GM18517 (cell line): ENCODE measurements around the gene SBF2.

Experiments used
- ATAC-seq: cut with Tn5 transposase; IDR thresholded peaks from one replicate; pipeline ENCODE4 v1.9.1; 2021; ENCODE audit warnings: mild to moderate bottlenecking, moderate library complexity; ENCODE audit not compliant: unreplicated experiment

Gene SBF2

DNA sequence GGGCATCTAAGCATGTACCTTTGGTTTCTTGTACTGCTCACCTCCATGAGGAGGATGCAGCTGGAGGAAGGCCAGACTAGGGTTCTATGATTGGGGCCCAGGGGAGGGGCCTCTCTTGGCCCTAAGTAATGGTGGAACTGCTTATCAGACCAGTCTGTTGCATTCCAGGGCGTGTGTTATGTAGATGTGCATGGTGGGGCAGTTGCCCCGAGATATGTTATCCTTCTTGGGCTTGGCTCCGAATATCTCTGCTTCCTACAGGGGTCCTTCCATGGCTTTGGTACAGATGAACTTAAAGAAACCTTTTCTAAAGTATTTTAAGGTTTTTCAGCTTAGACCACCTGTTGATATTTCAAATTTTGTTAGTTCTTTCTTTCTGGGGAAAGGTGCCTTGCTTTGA, 504.1 kb downstream of the SBF2 start:
- ATAC-seq: no peak

DNA sequence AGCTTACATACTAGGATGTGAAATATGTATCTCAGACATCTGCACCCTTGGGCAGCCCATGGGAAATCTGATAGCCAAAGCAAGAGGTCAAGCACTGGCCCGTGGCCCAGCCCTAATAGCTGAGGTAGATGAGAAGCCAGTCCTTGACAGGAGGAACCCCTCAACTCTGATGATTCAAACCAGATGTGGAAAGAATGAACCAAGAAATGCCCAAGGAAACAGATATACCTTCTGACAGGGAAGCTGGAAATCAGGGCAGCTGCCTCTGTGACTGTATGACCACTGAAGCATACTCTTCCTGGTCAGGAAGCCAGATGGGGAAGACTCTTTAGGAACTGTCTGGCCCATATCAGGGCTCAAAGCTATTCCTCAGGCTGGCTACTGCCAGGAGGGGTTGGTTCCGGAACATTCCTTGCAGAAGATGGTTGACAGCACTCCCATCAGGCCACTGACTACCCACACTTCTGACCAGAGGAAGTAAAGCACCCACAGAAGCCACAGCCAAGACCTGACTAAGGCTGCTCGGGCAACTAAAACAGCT, 506.0 kb downstream of the SBF2 start:
- no peak for ATAC-seq

DNA sequence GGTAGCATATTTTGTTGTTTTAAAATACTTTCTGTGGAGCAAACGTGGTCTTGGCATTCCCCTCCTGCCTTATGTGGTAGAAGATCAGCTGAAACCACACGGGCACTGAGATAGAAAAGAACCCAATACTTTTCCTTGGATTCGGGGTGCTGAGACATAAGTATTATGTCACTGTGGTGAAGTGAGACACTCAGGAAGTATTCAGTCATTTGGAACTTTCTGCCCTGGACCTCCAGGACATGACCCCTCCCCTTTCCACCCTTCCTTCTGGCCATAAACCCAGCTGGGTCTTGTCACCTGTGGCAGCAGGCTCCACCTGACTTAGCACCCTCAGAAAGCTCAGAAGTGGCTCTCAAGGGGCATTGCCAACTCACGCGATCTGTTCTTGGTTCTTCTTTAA, 506.8 kb downstream of the SBF2 start:
- no peak for ATAC-seq

DNA sequence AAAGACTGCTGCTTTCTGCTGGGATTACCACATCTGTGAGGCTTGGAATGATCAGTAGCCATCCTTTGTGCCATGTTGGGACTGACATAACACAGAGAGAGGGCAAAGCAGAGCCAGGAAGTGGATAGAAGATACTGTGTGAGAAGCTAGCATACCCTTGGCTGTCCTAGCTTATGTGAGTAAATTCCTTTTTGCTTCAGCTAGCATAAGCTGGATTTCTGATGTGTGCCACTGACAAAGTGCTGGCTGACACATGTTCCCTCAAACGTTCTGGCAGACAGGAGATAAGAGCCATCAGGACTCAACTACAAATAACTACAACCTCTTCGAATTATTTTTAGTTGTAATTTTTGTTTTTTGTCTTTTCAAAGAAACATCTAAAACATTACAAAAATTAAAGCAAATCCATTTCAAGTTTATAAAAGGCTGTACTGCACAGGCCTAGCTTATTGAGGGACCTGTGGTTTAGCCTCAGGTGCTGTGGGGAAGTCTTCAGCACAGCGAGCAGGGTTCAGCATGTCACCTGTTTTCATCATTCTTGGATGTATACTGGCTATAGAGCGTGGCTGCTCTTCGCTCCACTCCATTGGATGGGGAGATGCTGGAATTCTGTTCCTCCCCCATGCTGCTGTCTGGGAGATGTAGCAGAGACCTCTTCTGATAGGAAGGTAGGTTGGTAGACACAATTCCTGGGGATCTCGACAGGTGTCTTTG, 509.3 kb downstream of the SBF2 start:
- ATAC-seq: no peak

DNA sequence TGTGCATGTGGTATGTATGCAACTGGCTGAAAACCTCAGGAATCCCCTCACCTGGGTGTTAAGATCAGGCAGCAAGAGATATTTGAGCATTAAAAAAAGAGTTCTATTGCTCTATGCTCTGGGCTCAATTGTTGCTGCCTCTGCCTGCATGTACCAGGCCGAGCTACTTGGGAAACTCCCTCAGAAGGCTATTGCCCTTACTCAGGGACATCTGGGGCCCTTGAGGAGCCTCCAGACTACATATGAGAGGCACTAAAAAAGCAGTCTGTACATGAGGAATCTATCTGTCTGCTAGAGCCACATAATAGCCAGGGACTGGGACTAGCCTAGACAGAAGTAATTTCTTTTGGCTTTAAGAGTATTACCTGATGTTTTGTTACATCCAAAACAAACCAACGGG, 510.0 kb downstream of the SBF2 start:
- ATAC-seq: no peak

DNA sequence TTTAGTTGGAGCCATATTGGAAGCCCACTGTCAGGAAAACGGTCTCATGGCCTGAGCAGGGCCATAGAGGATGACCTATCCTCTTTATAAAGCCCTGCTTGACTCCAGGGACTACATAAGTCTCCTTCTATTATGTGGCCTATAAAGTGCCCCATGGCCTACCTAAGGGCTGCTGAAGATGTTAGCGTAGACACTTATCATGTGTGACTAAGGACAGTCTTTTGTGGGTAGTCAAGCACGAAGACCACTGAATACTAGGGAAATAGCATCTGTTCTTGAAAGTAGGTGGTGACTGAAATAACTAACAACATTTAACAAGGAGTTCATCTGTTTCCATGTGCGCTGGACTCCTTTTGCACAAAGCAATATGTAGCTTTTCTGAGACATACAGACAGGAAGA, 513.1 kb downstream of the SBF2 start:
- no peak for ATAC-seq

DNA sequence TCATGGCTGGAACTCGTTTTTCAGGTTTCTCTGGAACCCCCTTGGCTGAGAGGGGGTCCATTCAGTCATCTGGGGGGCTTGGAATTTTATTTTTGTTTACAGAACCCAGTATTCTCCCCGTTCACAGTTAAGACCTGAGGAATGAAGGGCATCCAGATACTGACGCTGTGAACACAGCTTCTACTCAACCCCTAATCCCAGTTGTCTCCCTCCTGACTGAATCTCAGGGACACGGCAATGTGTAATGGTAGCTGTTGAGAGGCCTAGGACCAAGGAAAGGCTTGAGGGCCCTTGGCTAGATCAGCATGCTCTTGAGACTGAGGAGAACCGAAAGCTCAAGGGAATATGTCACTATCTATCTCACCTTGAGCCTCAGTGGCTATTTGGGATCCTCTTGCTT, 516.5 kb downstream of the SBF2 start:
- no peak for ATAC-seq

DNA sequence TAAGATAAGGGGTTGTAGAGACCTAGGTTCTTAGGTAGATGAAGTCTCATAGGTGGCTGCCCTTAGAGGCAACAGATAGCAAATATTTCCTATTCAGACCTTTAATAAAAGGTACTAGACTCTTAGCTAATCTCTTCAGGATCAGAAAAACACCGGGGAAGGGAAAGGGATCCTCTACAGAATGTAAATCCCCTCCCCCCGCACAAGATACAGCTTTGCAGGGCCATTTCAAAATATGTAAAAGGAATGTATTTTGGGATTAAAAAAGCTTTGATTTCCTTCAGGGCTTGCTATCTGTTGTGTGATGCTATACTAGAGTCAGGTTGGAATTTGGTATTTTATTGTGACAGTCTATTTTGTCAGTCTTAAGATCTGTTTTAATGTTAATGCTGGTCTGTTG, 517.0 kb downstream of the SBF2 start:
- no peak for ATAC-seq

DNA sequence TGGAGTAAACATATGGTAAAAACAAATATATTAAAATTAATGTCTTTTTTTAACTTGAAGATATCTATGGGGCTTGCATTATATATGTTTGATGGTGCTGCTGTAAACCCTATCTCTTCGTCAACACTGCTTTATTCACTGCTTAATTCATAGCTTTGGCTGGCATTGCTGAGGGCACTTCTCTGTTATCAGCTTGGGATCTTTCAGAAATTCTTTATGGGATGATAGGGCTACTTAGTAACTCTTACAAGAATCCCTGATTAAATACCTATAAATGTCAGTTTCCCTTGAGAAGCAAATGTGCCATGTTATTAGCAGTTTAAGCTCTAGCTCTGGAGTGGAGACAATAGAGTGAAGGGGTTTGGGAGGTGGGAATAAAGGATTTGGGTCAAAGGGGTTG, 517.8 kb downstream of the SBF2 start:
- no peak for ATAC-seq

DNA sequence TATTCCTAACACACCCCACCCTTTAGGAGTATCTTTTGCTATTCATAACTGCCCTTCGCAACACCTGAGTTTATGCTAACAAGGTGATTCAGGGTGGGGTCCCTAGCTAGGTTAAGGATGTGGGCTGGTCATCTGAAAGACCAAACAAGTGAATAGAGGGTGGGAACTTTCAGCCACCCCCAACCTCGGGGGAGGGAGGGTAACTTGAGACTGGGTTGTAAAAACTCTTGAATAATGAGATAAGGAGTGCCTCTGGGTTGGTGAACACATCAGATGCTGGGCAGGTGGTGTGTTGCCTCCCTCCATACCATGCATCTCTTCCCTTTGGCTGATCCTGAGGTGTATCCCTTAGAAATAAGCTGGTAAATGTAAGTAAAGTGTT, 518.6 kb downstream of the SBF2 start:
- no peak for ATAC-seq

DNA sequence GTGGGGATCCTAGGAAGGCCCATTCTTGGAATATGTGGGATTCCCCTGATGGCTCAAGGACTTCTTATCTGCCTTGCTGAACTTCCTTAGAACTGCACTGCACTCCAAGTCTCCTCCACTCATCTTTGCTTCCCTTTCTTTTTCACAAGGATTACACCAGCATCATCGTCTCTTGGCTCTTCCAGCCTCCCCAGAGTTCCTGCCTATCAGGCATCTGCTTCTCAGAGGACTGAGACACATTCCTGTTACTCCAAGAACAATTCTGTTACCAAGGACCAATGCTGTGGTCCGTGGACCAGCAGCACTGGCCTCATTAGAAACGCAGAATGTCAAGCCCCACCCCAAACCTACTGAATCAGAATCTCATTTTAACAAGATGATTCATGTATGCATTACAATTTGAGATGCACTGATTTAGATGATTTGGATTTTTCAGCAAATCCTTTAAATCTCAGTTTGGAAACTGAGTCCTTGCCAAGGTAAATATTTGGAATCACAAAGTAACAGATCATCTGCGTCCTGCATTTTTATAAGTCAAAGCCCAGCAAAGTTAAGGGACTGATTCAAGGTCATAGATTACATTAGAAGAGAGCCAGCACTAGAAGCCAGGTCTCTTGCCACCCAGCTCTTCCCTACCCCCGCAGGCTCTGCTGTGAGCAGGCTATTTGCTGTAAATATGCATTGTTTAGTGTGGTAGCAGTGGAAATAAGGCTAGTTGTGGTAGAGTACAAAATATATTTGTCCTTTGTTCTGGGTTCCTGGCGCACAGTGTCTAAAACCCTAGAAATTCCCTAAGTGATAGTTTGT, 519.2 kb downstream of the SBF2 start:
- no peak for ATAC-seq

DNA sequence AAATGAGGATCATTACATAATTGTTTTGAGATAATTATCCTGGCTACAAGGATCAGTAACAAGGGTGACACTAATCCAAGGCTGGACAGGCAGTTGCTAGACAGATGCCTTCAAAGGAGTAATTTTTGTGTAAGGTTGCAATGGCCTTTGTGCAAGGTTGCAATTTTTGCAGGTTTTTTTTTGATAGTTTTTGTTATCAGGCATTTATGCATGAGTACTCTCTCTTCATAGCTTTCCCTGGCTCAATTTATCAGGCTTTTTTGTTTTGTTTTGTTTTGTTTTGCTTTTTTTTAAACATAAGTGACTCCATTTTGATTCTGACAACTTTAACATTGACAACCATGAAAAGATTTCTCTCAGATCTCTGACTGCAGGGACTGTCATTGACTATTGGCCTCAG, 519.9 kb downstream of the SBF2 start:
- no peak for ATAC-seq

DNA sequence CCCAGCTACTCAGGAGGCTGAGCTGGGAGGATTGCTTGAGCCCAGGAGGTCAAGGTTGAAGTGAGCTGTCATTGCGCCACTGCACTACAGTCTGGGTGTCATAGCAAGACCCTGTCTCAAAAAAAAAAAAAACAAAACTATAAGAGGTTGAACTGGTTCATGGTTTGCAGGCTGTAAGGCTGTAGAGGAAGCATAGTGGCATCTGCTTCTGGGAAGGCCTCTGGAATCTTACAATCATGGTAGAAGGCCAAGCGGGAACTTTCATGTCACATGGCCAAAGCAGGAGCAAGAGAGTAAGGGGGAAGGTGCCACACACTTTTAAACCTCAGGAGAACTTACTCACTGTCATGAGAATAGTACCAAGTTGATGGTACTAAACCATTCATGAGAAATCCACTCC, 520.5 kb downstream of the SBF2 start:
- no peak for ATAC-seq

DNA sequence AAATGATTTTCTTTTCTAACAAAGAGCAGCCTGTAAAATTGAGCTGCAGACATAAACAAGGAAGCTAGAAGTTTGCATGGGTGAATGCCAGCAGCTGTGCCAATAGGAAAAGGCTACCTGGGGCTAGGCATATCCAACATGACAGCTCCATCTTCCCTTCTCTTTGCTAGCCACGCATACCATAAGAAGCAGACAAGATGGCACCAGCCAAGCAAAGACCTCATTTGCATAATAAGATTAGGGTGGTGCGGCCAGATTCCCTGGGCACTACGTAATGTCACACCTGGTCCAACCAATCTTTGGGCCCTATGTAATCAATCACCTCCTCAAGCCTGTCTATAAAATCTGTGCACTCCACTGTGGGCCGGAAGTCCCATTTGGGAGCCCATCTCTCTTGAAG, 521.8 kb downstream of the SBF2 start:
- ATAC-seq: no peak

DNA sequence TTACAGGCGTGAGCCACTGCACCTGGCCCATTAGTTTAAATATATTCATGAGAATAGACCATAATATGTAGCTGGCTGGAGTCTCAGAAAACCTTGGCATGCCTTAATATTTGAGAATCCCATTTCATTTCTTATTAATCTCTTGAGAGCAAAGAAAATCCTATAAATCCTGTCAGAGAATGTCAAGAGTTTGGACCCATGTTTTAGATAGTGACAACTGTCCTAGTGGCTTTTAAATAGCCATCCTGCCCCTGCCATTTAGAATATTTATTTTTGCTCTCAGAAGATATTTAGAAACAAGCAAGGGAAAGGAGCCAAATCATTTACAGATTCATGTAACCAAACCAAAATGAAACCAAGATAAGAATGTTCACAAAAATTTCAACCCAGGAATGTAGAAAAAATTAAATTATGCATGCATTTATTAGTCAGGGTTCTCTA, 522.9 kb downstream of the SBF2 start:
- no peak for ATAC-seq

DNA sequence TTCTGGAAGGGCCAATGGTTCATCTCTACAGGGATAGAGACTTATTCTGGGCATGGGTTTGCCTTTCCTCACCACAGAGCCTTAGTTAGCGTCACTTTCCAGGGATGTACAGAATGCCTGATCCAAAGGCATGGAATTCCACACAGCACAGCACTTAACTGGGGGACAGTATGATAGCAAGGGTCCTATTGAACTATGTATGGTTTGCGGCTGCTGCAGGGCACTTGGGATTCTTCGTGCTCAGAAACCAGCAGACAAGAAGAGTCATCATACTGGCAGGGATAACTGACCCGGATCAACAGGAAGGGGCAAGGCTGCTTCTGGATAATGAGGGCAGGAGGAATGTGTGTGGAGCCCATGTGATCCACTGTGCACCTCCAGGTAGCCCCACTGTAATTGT, 524.4 kb downstream of the SBF2 start:
- no peak for ATAC-seq

DNA sequence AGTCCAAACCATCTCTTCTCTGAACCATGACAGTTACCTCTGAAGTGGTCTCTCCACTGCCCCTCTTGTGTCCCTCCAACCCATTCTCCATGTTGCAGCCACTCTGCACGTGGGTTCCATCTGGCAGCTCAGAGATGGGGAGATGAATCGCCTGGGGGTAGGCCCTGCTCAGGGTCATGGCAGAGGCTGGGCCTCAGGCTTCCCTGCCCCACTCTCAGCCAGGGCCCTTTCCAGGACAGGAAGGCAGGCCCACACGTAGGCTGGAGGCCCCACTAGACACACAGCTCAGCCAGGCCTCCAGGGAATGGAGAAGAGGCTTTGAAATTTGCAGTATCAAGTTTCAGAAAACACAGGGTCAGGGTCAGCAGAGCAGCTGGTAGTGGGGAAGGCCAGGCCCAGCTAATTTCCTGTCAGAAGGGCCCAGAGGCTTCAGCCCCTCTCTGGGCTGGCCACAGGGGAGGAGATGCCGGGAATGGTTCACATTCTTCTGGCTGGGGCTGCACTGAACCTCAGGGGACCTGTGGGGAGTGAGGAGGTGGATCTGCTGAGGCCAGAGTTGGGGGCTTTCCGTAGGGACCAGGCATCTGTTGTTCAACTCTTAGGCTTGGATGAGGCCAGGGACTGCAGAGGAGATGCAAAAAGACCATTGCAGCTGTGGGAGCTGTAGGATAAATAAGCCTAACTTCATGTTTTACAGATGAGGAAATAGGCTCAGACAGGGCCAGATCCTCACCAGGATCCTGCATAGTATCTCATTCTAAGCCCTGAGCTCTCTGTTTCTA, 528.5 kb downstream of the SBF2 start:
- no peak for ATAC-seq

DNA sequence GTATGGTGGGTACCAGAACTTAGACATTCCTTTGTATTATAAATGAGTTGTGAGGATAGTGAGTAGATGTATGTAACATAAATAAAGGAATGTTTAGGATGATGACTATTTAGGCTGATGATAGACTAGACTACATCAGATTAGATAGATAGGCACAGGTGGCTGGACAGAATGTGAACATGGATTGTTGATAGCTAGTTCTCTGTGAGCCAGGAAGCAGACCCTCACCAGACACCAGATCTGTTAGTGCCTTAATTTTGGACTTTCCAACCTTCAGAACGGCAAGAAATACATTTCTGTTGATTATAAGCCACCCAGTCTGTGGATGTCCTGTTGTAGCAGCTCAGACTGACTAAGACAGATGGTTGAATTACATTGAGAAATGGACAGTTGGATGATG, 530.7 kb downstream of the SBF2 start:
- ATAC-seq: no peak

DNA sequence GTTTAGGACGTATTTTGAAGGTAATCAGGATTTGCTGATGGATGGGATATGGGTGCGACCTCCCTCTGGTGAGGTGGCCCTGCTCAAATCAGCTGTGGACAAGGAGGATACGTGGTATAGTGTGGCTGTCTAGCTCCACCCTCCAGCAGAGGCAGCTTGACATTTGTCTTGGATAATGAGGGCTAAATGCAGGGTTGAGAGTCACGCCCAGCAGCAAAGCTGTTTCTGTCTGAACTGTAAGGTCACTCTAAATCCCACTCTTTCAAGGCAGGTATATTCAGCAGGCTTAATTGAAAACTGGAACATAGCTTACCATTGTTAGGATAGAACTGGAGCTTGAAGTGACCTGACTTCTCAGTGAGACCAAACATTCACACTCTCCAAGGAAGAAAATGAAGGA, 531.5 kb downstream of the SBF2 start:
- no peak for ATAC-seq

DNA sequence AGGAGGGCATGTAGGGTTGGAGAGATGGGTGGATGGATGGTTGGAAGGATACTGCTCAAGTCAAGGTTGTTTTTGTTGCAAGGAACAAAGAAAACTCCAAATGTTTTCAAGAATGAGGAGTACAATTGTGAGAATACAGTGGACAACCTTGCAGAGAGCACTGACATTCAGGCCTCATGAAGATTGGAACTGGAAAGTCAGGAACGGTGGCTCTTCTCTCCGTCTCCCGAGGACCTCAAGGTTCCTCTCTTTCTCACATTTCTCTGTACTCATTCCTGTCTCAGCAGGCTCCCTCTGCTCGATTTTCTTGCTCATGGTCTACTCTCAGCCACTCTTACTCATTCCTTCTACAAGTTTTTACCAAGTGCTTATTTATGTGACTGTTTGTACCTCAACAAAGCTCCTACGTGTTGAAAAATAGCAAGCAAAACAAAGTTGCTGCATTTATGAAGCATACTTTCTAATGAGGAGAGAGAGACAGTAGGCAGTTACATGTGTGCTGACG, 532.5 kb downstream of the SBF2 start:
- ATAC-seq: no peak

DNA sequence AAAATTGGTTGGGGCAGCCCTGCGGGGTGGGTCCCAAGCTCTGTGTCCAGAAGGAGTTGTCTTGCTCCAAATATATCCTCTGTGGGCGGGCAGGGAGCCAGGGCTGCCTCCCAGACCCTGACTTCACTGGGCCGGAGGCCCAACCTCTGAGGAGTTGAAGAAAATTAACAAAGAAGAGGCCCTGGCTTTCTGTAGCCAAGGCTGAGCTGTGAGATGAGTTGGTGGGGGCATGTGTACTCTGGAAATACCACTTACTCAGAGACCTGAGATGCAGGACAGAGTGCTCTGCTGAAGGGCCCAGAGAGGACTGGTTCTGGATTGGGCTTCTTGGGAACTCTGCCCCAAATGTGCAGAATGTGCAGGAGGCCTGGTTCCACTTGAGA, 533.8 kb downstream of the SBF2 start:
- no peak for ATAC-seq
